Right cardiac atrium (tissue), 5 donors: ENCODE measurements around the gene BEAN1. TPM values are rescaled to one million over a fixed set of nuclear protein-coding genes. Genes with fewer than 3 reads are reported as not detected.

Experiments used
- ATAC-seq, 2 donors: fragments of 200-7000 bp; cut with Tn5 transposase; one replicate each; pipeline versions ENCODE4 v1.8.0 to v1.9.1; 2020; ENCODE audit warnings: moderate library complexity in 2 of 2, mild to moderate bottlenecking in 1 of 2
- DNase-seq, 3 donors: peaks; one replicate each; pipeline ENCODE4 v3.0.0-alpha.2; 2020
- H3K27ac ChIP-seq: one replicate; pipeline ENCODE4 v1.5.1; 2013; ENCODE audit warnings: mild to moderate bottlenecking, low read length, control low read depth, moderate library complexity
- H3K27me3 ChIP-seq: one replicate; pipeline ENCODE4 v1.6.1; 2013; ENCODE audit not compliant: control insufficient read depth, insufficient read depth
- H3K4me1 ChIP-seq: one replicate; pipeline ENCODE4 v1.6.1; 2013; ENCODE audit warnings: low read length; ENCODE audit not compliant: control insufficient read depth, insufficient read depth
- H3K4me3 ChIP-seq: one replicate; pipeline ENCODE4 v1.5.1; 2013; ENCODE audit warnings: low read length, control low read depth
- H3K9me3 ChIP-seq: one replicate; pipeline ENCODE4 v1.6.1; 2013; ENCODE audit warnings: low read length; ENCODE audit not compliant: control insufficient read depth
- WGBS: extraction: QIAGEN DNeasy Blood & Tissue Kit; methylation state at CpG from one replicate; pipeline ENCODE4 v1.1.7; 2013; 5-methylcytosine and 5-hydroxymethylcytosine counted together
- intact Hi-C, 4 donors: fragments of 100-400 bp; cut with DNase I; formaldehyde crosslinking; loops; one replicate each; pipeline versions ENCODE4 v1.11.0 to v1.14.0; 2022 to 2023
- polyA plus RNA-seq: library from polyadenylated mRNA; stranded (reverse); fragments of 200-250 nt; gene quantifications from one replicate; pipeline ENCODE4 v1.2.3, GENCODE V29; 2013
- total RNA-seq, 4 donors: library from RNA; stranded (reverse); fragmentation: NEBNext Ultra II Directional; extraction: Animal tissue kit (Norgen Biotek cat#: 25700); gene quantifications; one replicate each; pipeline ENCODE4 v1.2.1, GENCODE V29; 2021
- donor health status: healthy with polysubstance abuse.
- donor health status: DM: no; HTN: yes; CAD: no.
- donor health status: DM: no; HTN: no; CAD: no.
- donor health status: DM: no; HTN: yes; CAD: no; lungs with severe emphysema.
- donor health status: DM: yes; HTN: yes; CAD: no.

The BEAN1 gene
- total and polyA plus RNA-seq, 5 donors = 0.41 to 1.5 (median 1.1) TPM

DNA sequence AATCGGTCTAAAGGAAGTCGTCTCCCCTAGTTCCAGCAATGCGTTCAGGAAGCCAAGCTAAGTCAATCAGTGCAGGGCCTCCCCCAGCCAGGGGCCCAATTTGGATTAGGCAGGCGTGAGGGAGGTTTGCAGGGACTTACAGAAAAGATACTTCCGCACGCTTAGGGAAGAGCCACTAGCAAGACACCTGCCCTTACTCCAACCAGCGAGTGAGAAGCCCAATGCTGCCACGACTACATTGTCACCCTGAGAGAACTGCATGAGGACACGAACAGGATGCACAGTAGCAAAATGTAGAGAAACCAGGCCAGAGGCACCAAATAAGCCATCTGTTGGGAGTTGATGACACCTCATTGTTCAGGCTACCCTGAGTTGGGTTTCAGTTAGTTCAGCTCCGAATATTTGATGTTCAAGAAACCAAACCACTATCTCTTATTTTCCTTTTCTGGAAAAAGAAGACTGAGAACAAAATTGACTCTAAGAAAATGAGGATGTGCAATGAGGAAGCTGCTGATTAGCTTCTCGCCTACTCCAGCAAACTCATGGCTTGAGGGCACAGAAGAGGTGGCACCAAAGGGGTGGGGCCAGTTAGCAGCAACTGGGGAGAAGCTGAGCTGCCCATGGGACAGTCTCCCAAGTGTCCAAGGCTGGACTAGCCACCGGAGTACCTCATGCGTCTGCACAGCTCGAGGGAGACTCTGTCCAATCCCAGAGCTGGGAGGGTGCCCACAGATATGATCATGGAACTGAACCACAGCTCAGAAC, 93.5 kb downstream of the BEAN1 start:
- intact Hi-C loops = no loop called here
- H3K4me1 ChIP-seq = peaks cover 37% of the 10 kb centered on the region
- WGBS = 58% methylated on average over 14 of the region's 14 CpGs

DNA sequence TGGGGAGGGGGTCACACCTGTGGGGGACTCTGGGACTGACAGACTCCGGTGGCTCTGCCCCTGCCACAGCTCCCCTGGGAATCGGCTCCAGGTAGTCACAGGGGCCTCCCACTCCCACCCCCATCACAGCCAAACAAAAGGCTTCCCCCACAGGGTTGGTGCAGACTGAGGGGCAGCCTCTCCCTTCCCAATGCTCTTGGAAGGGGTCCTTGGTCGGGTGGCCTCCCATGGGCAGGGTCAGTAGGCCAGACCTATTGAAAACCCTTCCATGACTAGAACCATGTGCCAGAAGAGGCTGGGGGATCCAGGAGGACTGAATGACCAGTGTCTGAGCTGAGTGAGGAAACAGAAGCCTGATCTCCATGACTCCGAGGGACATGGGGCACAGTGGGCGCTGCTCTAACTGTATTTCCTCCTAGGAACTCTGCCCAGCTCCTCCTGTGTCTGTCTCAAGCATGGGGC, 94.2 kb downstream of the BEAN1 start:
- Histone ChIP-seq H3K9me3 (no peaks in the 10 kb centered on the region), H3K4me3 (no peak overlapping the region), H3K27me3 (no peaks in the 10 kb centered on the region), H3K4me1 (peaks cover 33% of the 10 kb centered on the region), H3K27ac (peak overlapping the region; percentile 10)
- WGBS = 84% methylated on average over 5 of the region's 5 CpGs
- DNase-seq (no peak), ATAC-seq (no peak)
- intact Hi-C loops = no loop called here

More for the DNA sequence above, 93.5 kb downstream of the BEAN1 start:
- H3K27ac ChIP-seq = peak overlapping the region; percentile 79
- no peak overlapping the region for H3K4me3 ChIP-seq
- no peaks in the 10 kb centered on the region for H3K9me3 ChIP-seq
- ATAC-seq (no peak), DNase-seq (peak; percentile 46 to 79 (median 78))
- no peaks in the 10 kb centered on the region for H3K27me3 ChIP-seq

DNA sequence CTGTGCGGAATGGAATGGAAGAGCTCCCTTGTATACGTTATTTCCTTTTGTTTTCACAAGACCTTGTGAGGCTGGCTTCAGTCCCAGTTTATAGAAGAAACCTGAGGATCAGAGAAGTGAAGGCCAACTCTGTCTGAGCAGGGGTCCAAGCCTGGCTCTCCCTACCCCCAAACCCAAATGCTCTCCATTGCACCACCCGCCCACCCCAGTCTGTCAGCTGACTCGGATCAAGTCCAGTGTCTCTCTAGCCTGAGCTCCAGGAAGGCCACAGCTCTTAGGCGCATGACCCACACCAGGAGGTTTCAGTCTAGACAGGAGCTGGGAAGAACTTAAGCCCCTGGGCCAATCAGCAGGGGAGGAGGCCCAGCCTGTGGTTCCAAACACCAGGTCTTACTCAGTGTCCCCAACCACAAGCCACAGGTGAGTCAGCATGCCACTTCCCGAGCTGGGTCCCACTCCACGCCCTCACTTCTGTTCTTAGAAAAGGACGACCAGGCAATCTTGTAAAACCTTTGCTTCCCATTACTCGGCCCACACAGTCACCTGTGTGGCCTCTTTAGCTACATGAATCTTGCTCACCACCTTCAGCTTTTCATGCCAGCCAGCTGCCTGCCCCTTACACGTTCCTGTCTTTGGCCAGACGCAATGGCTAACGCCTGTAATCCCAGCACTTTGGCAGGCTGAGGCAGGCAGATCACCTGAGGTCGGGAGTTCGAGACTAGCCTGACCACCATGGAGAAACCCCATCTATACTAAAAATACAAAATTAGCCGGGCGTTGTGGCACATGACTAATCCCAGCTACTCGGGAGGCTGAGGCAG, 95.1 kb downstream of the BEAN1 start:
- intact Hi-C loops = no loop called here
- Histone ChIP-seq H3K4me1 (peaks cover 28% of the 10 kb centered on the region), H3K27me3 (no peaks in the 10 kb centered on the region), H3K27ac (peak overlapping the region; percentile 20), H3K4me3 (no peak overlapping the region), H3K9me3 (no peaks in the 10 kb centered on the region)
- ATAC-seq = peak in 1 of 2 donors; percentile 3
- WGBS = 81% methylated on average over 17 of the region's 17 CpGs
- no peak for DNase-seq

DNA sequence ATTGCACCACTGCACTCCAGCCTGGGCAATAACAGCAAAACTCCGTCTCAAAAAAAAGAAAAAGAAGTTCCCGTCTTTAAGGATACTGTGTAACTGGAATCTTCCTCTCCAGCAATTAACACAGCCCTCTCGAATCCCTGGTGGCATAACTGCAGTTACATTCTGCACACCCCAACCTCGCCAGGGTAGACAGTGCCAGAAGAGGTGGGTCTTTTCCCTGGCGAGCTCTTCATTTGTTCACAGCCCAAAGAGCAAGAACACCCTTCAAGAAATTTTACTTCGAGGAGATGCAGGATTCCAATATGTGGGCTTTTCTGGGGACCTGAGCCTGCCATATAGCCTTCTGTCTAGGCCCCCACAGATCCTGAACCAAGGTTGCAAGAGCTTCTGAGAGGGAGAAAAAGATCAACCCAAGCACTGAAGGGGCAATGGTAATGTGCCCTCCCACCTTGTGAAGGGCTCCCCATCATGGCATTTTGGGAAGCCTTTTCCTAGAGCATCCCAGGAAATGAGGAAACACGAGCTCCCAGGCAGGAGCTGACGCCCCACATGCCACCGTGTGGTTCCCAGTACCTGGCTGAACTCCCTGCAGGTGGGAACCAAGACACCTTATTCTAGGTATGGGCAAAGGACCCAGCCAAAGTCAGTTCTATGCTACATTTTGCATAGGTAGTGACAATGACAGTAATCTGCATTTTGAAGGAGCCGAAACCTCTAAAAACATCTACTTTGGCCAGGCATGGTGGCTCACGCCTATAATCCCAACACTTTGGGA, 95.9 kb downstream of the BEAN1 start:
- ATAC-seq (no peak), DNase-seq (no peak)
- WGBS = 71% methylated on average over 11 of the region's 11 CpGs
- Histone ChIP-seq H3K9me3 (no peaks in the 10 kb centered on the region), H3K27me3 (no peaks in the 10 kb centered on the region), H3K27ac (no peak overlapping the region), H3K4me3 (no peak overlapping the region), H3K4me1 (peaks cover 25% of the 10 kb centered on the region)
- intact Hi-C loops = no loop called here

DNA sequence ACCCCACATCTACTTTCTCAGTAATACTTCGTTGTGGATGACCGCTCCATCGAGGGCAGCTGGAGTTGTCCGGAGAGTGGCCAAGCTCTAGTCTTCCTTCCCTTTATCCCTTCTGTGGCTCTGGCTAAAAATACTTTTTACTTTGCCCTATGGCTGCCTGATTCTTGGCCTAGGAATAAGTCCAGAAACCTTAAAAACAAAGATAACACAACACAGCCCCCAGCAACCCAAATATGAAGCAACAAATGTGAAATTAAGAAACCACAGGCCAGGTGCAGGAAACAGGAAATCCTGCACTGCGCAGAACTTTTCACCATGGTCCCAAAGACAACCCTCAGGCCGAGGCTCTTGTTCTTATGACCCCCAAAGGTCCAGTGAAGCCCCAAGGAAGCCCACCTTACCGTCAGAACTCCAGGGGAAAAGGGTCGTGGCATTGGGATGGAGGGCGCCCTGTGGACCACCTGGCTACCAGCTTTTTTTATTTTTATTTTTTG, 96.8 kb downstream of the BEAN1 start:
- Histone ChIP-seq H3K4me3 (no peak overlapping the region), H3K27ac (peak overlapping the region; percentile 3), H3K27me3 (no peaks in the 10 kb centered on the region), H3K4me1 (peaks cover 23% of the 10 kb centered on the region), H3K9me3 (no peaks in the 10 kb centered on the region)
- DNase-seq (no peak), ATAC-seq (no peak)
- intact Hi-C loops = no loop called here
- 64% methylated on average over 9 of the region's 9 CpGs for WGBS

DNA sequence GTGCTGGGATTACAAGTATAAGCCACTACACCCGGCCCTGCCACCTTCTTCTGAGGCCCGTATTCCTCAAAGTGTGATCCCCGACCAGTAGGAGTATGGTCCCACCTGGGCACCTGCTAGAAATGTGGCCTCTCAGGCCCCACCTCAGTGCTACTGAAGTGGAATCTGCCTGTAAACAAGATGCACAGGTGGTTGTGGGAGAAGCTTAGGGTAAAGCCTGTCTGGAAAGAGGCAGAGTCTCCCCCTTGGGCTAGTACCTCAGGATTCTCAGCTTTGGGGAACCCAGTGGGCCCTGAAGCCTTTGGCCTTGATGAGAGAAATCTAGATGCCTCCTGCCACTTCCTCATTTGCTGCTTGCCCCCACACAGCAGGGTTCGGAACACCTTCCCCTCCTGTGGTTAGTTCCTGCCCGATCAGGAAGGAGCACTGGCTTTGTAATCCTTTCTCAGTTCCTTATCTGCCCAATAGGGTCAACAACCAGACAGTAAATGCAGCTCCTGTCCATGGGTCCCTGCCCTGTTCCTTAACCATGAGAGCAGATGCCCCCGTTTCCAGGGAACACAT, 97.6 kb downstream of the BEAN1 start:
- intact Hi-C loops = no loop called here
- Histone ChIP-seq H3K9me3 (no peaks in the 10 kb centered on the region), H3K4me1 (peaks cover 20% of the 10 kb centered on the region), H3K27ac (peak overlapping the region; percentile 28), H3K27me3 (no peaks in the 10 kb centered on the region), H3K4me3 (no peak overlapping the region)
- peak in 1 of 3 donors; percentile 66 for DNase-seq
- 70% methylated on average over 6 of the region's 6 CpGs for WGBS
- peak; percentile 16 to 34 for ATAC-seq

DNA sequence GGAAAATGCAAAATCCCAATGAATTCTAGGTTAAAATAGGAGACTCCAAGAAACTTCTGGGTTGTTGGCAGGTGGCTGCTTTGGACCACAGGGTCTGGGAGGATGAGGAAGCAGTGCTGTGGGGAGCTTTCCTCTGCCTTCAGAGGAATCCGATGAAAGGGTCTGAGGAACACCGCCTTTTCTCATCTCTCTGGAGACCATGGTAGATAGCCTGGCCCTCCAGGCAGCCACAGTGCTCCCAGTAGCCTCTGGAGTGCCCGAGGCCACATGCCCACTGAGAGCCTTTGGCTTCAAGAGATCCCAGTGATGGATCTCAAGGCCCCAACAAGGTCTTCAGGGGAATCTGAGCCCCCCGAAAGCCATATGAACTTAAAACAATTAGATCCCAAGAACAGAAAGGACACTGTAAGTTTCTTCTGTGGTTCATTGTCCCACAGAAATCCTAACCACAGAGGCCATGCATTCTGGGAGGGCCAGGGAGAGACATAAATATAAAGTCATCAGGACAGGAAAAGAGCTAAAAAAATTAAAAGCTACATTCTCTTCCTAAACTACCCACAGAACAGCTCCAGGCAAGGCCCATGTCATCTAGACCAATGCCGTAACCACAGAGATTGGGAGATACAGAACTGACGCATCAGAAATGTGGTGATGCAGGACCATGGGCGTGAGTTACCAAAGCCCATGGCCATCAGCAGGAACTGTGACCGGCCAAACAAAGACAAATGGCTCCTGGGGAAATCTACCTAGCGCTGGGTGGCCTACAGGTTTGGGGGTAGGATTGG, 98.5 kb downstream of the BEAN1 start:
- intact Hi-C loops = no loop called here
- Histone ChIP-seq H3K27ac (no peak overlapping the region), H3K27me3 (no peaks in the 10 kb centered on the region), H3K9me3 (no peaks in the 10 kb centered on the region), H3K4me3 (no peak overlapping the region), H3K4me1 (peaks cover 14% of the 10 kb centered on the region)
- DNase-seq (no peak), ATAC-seq (no peak)
- WGBS = 83% methylated on average over 9 of the region's 9 CpGs

DNA sequence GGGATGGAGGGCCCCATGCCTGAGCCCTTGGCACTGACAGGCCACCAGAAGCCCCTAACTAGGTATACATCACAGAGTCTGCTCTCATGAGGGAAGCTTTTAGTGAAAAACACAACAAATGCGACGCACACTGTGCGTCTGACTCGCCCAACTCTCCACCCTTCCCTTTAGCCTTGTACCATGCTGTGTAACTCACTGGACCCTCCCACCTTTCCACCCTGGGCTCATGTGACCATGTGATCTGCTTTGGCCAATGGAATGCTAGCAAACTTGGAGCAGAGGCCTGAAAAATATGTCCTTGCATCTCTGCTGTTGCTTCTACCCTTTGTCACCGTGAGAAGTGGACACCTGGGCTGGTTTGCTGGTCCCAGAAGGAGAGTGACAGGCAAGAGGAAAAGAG, 101.2 kb downstream of the BEAN1 start:
- peaks cover 6% of the 10 kb centered on the region for H3K4me1 ChIP-seq
- H3K27ac ChIP-seq = no peak overlapping the region
- no peak overlapping the region for H3K4me3 ChIP-seq
- 94% methylated on average over 5 of the region's 5 CpGs for WGBS
- intact Hi-C loops = no loop called here
- DNase-seq (no peak), ATAC-seq (no peak)
- H3K27me3 ChIP-seq = no peaks in the 10 kb centered on the region
- H3K9me3 ChIP-seq = no peaks in the 10 kb centered on the region

DNA sequence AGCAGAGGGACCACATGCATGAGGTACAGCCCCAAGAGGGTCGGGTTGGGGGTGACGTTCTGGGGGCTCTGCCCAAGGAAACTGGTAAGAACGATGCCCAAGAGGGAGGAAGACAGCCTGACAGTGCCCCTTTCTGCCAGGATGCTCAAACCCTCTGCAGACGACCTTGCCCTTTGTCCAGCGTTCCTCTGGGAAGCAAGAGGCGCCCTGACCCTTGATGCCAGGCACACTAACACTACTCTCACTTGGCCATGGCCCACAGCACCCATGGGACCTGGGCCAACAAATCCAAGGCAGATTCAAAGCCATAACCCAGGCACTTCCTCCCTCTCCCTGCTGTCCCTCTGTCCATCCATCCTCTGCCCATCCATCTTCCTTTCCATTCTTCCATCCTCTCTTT, 102.4 kb downstream of the BEAN1 start:
- Histone ChIP-seq H3K4me1 (peaks cover 2% of the 10 kb centered on the region), H3K27ac (no peak overlapping the region), H3K9me3 (no peaks in the 10 kb centered on the region), H3K27me3 (no peaks in the 10 kb centered on the region), H3K4me3 (no peak overlapping the region)
- no peak for DNase-seq
- no peak for ATAC-seq
- WGBS = 91% methylated on average over 6 of the region's 6 CpGs
- intact Hi-C loops = no loop called here
